ENCODE measurements around the gene NUMBL.

GRCh38 chr19:40658031-40658430 lies 32.4 kb downstream of the NUMBL start:
- TF ChIP-seq CTCF (IDR thresholded peaks at IDR 0.05; ENCODE audit: insufficient read depth, low read length) = no peak
- no peak for TF ChIP-seq POLR2AphosphoS5 (IDR thresholded peaks at IDR 0.05; ENCODE audit: low read depth)
- no peak for TF ChIP-seq REST (IDR thresholded peaks at IDR 0.05; ENCODE audit: insufficient replicate concordance, low read depth)
- no peak for TF ChIP-seq GABPA (IDR thresholded peaks at IDR 0.05; ENCODE audit: low read depth)
